ENCODE data around the gene CHCHD6. TPM values are rescaled to one million over a fixed set of nuclear protein-coding genes. Genes with fewer than 3 reads are reported as not detected.

The CHCHD6 gene
- total RNA-seq, 2 experiments from 2014 or later: 8.7 to 9.3 TPM

DNA sequence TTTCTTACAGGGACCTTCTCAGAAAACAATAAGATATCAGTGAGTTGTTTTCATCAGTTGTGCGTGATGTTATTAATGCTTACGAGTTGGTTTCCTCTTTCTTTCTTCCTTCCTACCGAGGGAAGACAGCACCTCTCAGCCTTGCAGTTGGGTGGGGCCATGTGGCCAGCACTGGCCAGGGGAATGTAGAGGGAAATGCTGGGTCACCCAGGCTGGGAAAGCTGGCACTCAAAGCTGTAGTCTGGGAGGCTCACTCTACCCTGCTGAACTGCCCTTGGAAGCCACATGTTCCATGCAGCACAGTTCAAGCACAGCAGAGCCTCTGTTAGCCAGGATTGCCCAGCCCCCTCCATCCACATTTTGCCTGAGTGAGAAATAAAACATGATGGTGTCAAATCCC, 10.1 kb upstream of the CHCHD6 start:
- ATAC-seq (ENCODE audit: poor library complexity) (no peak), DNase-seq (no peak)
- Mint-ChIP-seq H3K27ac (no peak overlapping the region), H3K4me3 (no peak overlapping the region), H3K4me1 (ENCODE audit: low read depth) (no peaks in the 10 kb centered on the region), H3K9me3 (no peaks in the 10 kb centered on the region), H3K36me3 (ENCODE audit: low read depth) (no peaks in the 10 kb centered on the region), H3K27me3 (peaks cover 57% of the 10 kb centered on the region)
- Histone ChIP-seq H3K4me3 (ENCODE audit: low read length) (no peak overlapping the region), H3K4me1 (ENCODE audit: insufficient read depth, low read length) (no peaks in the 10 kb centered on the region), H3K9me3 (ENCODE audit: control insufficient read depth in 1 of 2, insufficient read depth in 1 of 2, low read length in 2 of 2) (no peaks in the 10 kb centered on the region), H3K36me3 (ENCODE audit: insufficient read depth, low read length) (no peaks in the 10 kb centered on the region), H3K27me3 (ENCODE audit: control insufficient read depth in 1 of 2, insufficient read depth in 2 of 2, low read length in 2 of 2) (peaks cover 3 to 8% of the 10 kb centered on the region in 2 experiments), H3K27ac (ENCODE audit: low read depth in 1 of 2, low read length in 2 of 2) (no peak overlapping the region)
- intact Hi-C loops (cut with DNase I, micrococcal nuclease): no loop called here
- ChIA-PET CTCF (no interaction called here), POLR2A (no interaction called here)
- TF ChIP-seq CTCF (IDR thresholded peaks at IDR 0.05): no peak

DNA sequence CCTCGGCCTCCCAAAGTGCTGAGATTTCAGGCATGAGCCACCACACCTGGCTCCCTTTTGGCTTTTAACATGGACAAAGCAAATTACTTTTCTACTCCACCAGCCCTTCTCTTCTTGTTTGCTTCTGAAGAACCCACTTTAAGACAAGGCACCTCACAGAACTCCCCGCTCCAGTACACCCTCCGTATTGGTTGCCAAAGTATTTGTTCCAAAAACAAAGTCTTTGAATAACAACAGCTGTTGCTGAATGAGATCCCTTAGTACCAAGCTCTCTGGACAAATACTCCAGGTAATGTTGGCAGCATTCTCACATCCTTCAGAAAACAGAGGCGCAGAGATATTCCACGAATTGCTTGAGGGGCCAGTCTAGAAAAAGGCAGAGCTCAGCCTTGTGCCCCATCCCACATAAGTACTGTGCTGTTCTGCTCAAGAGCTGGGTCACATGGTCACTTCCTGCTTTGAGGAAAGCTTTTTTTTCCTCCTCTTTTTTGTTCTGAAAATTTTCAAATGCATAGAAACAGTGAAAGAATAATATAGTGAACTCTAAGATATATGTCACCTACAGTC, 7.3 kb upstream of the CHCHD6 start:
- POLR2A ChIA-PET: no interaction called here
- peaks cover 76% of the 10 kb centered on the region for H3K27me3 Mint-ChIP-seq

DNA sequence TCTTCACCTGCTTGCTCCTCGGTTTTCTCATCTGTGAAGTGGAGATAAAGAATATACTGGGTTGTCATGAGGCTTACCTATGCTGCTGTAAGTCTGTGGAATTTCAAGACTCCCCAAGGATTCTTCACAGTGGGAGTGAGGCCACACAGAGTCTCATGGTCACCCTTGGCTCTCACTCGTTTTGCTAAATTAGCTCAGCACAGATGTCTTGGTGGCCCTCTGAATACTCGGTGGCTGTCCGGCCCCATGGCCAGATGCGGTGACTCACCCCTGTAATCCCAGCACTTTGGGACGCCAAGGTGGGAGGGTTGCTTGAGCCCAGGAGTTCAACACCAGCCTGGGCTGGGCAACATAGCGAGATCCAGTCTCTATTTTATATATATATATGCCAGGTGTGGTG, 5.0 kb upstream of the CHCHD6 start:
- Histone ChIP-seq H3K27ac (ENCODE audit: low read depth in 1 of 2, low read length in 2 of 2) (no peak overlapping the region), H3K9me3 (ENCODE audit: control insufficient read depth in 1 of 2, insufficient read depth in 1 of 2, low read length in 2 of 2) (no peaks in the 10 kb centered on the region), H3K4me3 (ENCODE audit: low read length) (no peak overlapping the region), H3K36me3 (ENCODE audit: insufficient read depth, low read length) (no peaks in the 10 kb centered on the region), H3K27me3 (ENCODE audit: control insufficient read depth in 1 of 2, insufficient read depth in 2 of 2, low read length in 2 of 2) (peaks cover 1 to 11% of the 10 kb centered on the region in 2 experiments), H3K4me1 (ENCODE audit: insufficient read depth, low read length) (peaks cover 8% of the 10 kb centered on the region)
- ATAC-seq (ENCODE audit: poor library complexity): no peak
- TF ChIP-seq CTCF (IDR thresholded peaks at IDR 0.05): no peak
- Mint-ChIP-seq H3K36me3 (ENCODE audit: low read depth) (peaks cover 3% of the 10 kb centered on the region), H3K27me3 (peaks cover 58% of the 10 kb centered on the region), H3K27ac (no peak overlapping the region), H3K4me3 (no peak overlapping the region), H3K4me1 (ENCODE audit: low read depth) (peaks cover 8% of the 10 kb centered on the region), H3K9me3 (no peaks in the 10 kb centered on the region)
- DNase-seq: no peak
- intact Hi-C loops (cut with DNase I, micrococcal nuclease): no loop called here
- POLR2A ChIA-PET: no interaction called here
- CTCF ChIA-PET: no interaction called here

More for the DNA sequence above, 7.3 kb upstream of the CHCHD6 start:
- ATAC-seq (ENCODE audit: poor library complexity) (no peak), DNase-seq (no peak)
- no peaks in the 10 kb centered on the region for H3K4me1 Mint-ChIP-seq (ENCODE audit: low read depth)
- no peak overlapping the region for H3K27ac Mint-ChIP-seq
- CTCF ChIA-PET: interaction anchor here (1.5 kb wide), 1 partner anchor 17 kb away, joined by 3 read pairs; no protein-coding TSS in a partner anchor
- no peaks in the 10 kb centered on the region for H3K36me3 Mint-ChIP-seq (ENCODE audit: low read depth)
- H3K4me3 Mint-ChIP-seq: no peak overlapping the region
- Histone ChIP-seq H3K27me3 (ENCODE audit: control insufficient read depth in 1 of 2, insufficient read depth in 2 of 2, low read length in 2 of 2) (peaks cover 3 to 11% of the 10 kb centered on the region in 2 experiments), H3K27ac (ENCODE audit: low read depth in 1 of 2, low read length in 2 of 2) (no peak overlapping the region), H3K36me3 (ENCODE audit: insufficient read depth, low read length) (no peaks in the 10 kb centered on the region), H3K4me3 (ENCODE audit: low read length) (no peak overlapping the region), H3K4me1 (ENCODE audit: insufficient read depth, low read length) (no peaks in the 10 kb centered on the region), H3K9me3 (ENCODE audit: control insufficient read depth in 1 of 2, insufficient read depth in 1 of 2, low read length in 2 of 2) (no peaks in the 10 kb centered on the region)
- H3K9me3 Mint-ChIP-seq: no peaks in the 10 kb centered on the region
- intact Hi-C loops (cut with DNase I, micrococcal nuclease): no loop called here
- no peak for TF ChIP-seq CTCF (IDR thresholded peaks at IDR 0.05)
